ENCODE measurements around the gene DIDO1.
A peak's percentile ranks its signal among the peaks of the same experiment; 100 is the strongest.
"Not testable (repeated sequence)": the region's sequence is repeated elsewhere in the genome, so short reads cannot be mapped to it uniquely, and the experiment has no call there.

Gene DIDO1

GRCh38 chr20:62929051-62929538 lies 2.8 kb upstream of the DIDO1 start:
- peak; percentile 58 for DNase-seq (ENCODE audit: low read depth)

- no peak for DNase-seq (ENCODE audit: low read depth)
Observed at GRCh38 chr20:62928246-62928939, 2.1 kb upstream of the DIDO1 start.

DNA sequence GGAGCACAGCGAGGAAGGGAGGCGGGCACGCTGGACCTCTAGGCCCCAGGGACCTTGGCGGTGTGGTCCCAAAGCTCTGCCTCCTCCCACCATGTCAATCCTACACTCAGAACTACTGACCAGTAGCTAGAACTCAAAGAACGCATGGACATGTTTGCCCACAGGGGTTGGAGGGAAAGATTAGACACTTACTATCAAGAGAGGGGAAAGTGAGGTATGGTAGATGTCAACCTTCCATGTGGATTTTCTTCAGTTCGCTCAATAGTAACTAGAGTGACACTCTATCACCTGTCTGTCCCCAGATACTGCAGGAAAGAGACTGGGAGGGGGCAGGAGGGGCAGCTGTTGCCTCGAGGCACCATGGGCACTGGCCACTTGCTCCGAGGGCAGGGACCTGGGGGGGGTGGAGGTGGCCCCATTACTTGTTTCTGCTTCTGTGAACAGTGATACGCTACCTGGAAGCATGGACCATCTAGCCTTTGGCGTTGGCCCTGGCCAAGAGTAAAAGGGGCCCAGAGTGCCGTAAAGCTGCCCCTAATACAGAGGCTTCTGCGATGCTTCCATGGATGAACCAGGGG lies 912 bp upstream of the DIDO1 start:
- DNase-seq (ENCODE audit: low read depth): no peak

GRCh38 chr20:62925420-62926228 lies 681 bp downstream of the DIDO1 start:
- DNase-seq (ENCODE audit: low read depth): no peak

DNA sequence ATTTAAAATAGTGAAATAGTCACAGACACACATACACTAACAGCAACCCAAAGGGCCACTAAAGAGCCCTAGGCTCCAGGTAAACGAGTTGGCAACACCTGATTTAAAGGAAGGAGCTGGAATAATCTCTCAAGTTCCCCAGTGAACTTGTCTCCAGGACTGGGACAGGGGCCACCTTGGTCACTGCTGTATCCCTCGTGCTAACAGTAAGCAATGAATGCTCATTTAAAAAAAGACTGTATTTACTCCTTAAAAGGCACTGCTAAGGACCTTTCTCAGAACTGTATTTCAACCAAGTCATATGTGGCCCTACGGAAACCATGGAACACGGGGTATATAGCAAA lies 1.3 kb downstream of the DIDO1 start:
- DNase-seq (ENCODE audit: low read depth): no peak

DNA sequence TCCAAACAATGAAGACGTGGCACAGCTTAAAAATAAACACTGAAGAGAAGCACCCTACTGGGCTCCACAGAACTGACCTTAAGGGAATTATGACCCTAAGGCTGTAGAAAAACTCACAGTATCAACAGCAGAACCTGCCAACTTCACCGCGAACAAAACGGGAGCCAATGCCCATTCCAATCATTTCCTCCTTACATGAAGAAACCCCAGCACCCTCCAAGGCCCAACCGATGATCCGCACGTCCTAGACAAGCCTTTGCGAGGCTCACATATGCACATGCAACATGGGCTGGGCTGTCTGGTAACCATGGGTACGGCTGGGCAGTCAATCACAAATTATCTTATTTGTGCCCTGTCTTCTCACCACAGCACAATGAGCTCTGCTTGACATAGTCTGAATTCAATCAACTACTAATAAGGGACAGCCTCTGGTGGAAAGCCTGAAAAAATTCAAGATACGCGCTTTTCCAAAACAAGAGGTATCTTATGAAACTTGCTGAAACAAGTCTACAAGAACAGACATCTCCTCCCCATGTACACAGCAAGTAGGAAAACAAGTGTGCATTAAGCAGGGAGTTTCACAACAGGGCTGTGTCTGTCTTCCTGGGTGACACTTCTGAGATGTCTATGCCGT lies 1.7 kb downstream of the DIDO1 start:
- no peak for DNase-seq (ENCODE audit: low read depth)

- DNase-seq (ENCODE audit: low read depth): no peak
Observed at GRCh38 chr20:62923669-62924441, 2.5 kb downstream of the DIDO1 start.

GRCh38 chr20:62923059-62923668 lies 3.1 kb downstream of the DIDO1 start:
- not testable (repeated sequence) for DNase-seq (ENCODE audit: low read depth)

GRCh38 chr20:62922451-62922921 lies 3.8 kb downstream of the DIDO1 start:
- no peak for DNase-seq (ENCODE audit: low read depth)

DNA sequence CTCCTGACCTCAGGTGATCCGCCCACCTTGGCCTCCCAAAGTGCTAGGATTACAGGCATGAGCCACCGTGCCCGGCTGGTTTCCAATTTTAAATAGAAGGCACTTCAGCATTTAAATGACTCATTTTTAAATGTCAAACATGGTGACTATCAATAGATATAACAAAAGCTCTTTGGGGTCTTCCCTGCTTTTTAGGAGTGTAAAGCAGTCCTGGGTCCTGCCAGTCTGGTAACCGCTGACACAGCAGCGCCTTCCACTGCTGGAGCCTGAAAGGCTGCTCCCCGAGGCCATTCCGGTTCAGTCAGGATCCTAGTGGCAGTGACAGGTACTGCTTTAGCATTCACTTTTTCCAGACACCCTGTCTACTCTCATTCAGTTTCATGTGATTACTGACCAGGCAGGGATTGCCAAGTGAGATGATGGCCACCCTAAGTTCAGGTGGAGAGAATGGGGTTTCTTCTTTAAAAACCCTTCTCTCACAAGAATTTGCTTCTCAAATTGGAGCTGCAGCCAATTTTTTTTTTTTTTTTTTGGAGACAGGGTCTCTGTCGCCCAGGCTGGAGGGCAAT lies 5.1 kb downstream of the DIDO1 start:
- DNase-seq (ENCODE audit: low read depth): no peak

- no peak for DNase-seq (ENCODE audit: low read depth)
Observed at GRCh38 chr20:62920039-62920645, 6.2 kb downstream of the DIDO1 start.

- DNase-seq (ENCODE audit: low read depth): no peak
Observed at GRCh38 chr20:62918831-62919230, 7.5 kb downstream of the DIDO1 start.

DNA sequence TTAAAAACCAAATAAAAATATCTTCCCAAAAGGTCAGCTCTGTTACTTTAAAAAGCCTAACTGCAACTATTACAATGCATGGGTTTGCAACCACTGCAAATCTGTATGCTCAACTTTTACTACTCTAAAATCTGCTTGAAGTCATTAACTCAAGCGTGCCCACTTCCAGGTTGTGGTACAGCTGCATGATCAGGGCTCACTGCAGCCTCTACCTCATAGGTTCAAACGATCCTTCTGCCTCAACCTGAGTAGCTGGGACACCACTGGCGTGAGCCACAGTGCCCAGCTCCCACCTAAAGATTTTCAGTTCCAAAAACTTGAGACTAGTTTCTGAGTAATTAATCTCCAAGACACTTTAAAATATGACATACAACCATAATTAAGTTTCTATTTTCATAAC lies 8.2 kb downstream of the DIDO1 start:
- no peak for DNase-seq (ENCODE audit: low read depth)

DNA sequence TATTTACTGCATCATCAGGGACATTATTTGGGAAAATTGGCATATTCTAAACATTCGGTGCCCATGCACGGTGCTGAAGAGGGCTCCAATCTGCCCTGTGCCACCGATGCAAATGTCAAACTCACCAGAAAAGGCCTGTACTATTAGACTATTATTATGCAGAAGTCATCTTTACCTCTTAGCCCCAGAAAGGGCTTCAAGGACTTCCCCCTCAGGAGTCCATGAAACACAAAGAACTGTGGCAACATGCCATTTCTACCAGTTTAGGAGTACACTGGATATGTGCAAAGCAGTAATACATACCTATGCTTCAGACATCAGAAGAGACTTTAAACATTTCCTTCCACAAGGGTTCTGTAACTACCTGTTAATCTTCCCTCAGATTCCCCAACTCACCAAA lies 8.6 kb downstream of the DIDO1 start:
- no peak for DNase-seq (ENCODE audit: low read depth)

DNA sequence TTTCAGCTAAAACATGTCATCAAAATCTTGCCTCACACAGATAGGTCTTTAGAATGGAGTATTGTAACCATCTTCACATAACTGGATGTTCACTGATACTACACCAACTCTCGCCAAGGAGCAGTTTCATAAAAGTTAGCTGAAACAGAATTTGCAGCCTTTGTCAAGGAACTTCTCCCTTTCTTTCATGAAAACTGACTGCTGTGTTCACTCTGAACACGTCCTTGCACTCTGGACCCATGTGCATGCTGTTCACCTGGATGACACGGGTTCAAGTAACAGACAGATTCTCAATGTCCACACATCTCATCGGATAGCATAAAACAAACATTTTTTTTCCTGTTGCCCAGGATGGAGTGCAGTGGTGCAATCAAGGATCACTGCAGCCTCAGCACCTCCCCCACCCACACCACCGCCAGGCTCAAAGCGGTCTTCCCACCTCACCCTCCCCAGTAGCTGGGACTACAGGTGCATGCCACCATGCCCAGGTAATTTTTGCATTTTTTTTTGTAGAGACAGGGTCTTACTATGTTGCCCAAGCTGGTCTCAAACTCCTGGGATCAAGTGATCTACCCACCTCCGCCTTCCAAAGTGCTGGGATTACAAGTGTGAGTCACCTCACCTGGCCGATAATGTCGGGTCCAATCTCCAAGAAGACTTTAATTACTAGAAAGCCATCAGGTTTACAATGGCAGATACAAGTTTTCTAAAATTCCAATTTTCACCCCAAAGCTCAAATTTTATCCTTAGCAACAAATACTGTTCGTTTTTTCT lies 9.4 kb downstream of the DIDO1 start:
- DNase-seq (ENCODE audit: low read depth): no peak

- no peak for DNase-seq (ENCODE audit: low read depth)
Observed at GRCh38 chr20:62914970-62915457, 11.3 kb downstream of the DIDO1 start.

GRCh38 chr20:62914436-62914835 lies 11.9 kb downstream of the DIDO1 start:
- no peak for DNase-seq (ENCODE audit: low read depth)

DNA sequence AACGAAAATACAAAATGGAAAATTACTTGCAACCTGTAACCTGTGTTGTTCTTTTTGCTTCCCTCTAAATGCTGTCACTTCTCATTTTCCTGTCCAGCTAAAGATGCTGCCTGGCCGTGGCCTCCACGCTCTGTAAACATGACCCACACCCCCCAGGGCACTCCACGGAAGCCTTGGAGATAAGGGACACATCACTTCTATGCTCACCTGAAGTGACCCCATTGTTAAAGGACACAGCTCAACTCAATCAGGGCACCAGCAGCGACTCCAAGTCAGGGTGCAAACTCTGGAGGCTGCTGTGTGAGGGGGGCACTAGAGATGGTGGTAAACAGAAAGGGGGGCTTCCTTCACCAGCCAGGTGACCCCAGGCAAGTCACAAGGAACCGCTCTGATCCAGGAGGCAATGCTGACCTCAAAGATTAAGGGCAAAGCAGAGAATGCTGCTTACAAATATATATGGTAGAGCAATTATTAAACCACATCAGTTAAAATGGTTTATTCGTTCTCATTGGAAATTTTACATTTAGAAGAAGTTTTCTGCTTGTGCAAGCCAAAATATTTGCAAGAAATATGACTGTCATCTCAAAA lies 13.2 kb downstream of the DIDO1 start:
- no peak for DNase-seq (ENCODE audit: low read depth)

GRCh38 chr20:62911701-62912280 lies 14.5 kb downstream of the DIDO1 start:
- DNase-seq (ENCODE audit: low read depth): no peak
